Endothelial cell of umbilical vein (primary cell): ENCODE results near the gene SIGLECL1. TPM values are rescaled to one million over a fixed set of nuclear protein-coding genes. Genes with fewer than 3 reads are reported as not detected.

ENCODE experiments used
- BruUV-seq: library from RNA; stranded (reverse); fragments of 400-500 nt; replicated peaks from 2 replicates; lab custom pipeline; 2021; lab: Mats Ljungman, UMichigan
- CTCF ChIA-PET: fragments of 300-600, 350-600 bp; sonication (Branson Sonifier 250); formaldehyde crosslinking; loops from one replicate; lab custom pipeline; 2021; ENCODE audit warnings: antibody characterized with exemption, inconsistent platforms; lab: Charles Lee
- POLR2A ChIA-PET: fragments of 300-600, 350-600 bp; sonication (Branson Sonifier 250); formaldehyde crosslinking; loops from one replicate; lab custom pipeline; 2021; ENCODE audit warnings: antibody characterized with exemption, inconsistent platforms; lab: Charles Lee
- DNase-seq: peaks from one replicate; pipeline ENCODE4 v3.0.0-alpha.2; 2011; ENCODE audit warnings: low read depth, low spot score
- FAIRE-seq: peaks from 2 replicates; lab custom pipeline; 2011; peaks lifted over from hg19 to GRCh38; lab: Jason Lieb, UNC
- H2AFZ ChIP-seq: 2 replicates; pipeline ENCODE4 v1.6.0; 2012; ENCODE audit warnings: low read depth, low read length, control low read depth, inconsistent platforms
- H3K27ac ChIP-seq: 2 replicates; pipeline ENCODE4 v1.5.1; 2011; ENCODE audit warnings: low read depth, mild to moderate bottlenecking, control low read depth, low read length, moderate library complexity; ENCODE audit not compliant: insufficient read depth
- H3K27me3 ChIP-seq, 2 experiments: 2 replicates each; pipeline versions ENCODE4 v1.6.0 to v1.6.1; 2011; ENCODE audit warnings: low read length in 2 of 2, mixed read lengths in 1 of 2; ENCODE audit not compliant: control insufficient read depth in 2 of 2, insufficient read depth in 2 of 2
- H3K36me3 ChIP-seq, 2 experiments: 2 replicates in 1 of 2; 3 replicates in 1 of 2; pipeline ENCODE4 v1.5.1; 2011; ENCODE audit warnings: low read length in 2 of 2, mild to moderate bottlenecking in 1 of 2, moderate library complexity in 1 of 2; ENCODE audit not compliant: control insufficient read depth in 2 of 2, insufficient read depth in 2 of 2; ENCODE audit errors: extremely low read depth in 1 of 2
- H3K4me1 ChIP-seq: 3 replicates; pipeline ENCODE4 v1.5.1; 2011; ENCODE audit warnings: mild to moderate bottlenecking, low read length; ENCODE audit not compliant: control insufficient read depth, insufficient read depth; ENCODE audit errors: extremely low read depth
- H3K4me2 ChIP-seq: 2 replicates; pipeline ENCODE4 v1.6.1; 2011; ENCODE audit warnings: low read length, control low read depth, mixed read lengths; ENCODE audit not compliant: insufficient read depth
- H3K4me3 ChIP-seq, 3 experiments: fragments of 200-600 bp in 1 of 3; sonication (generic), shearing (Covaris generic) in 1 of 3; replicated peaks in 1 of 3; 2 replicates each; pipeline ENCODE4 v1.5.1; 2011 to 2016; ENCODE audit warnings: control low read depth in 3 of 3, low read length in 3 of 3, mild to moderate bottlenecking in 2 of 3, inconsistent platforms in 1 of 3, low read depth in 1 of 3, moderate library complexity in 1 of 3; ENCODE audit not compliant: insufficient read depth in 1 of 3
- H3K79me2 ChIP-seq: 2 replicates; pipeline ENCODE4 v1.6.0; 2012; ENCODE audit warnings: low read length, inconsistent platforms; ENCODE audit not compliant: control insufficient read depth, insufficient read depth
- H3K9ac ChIP-seq: replicated peaks from 2 replicates; pipeline ENCODE3; 2011; ENCODE audit warnings: low read length, control low read depth; ENCODE audit not compliant: insufficient read depth; ENCODE audit errors: extremely low read depth
- H3K9me1 ChIP-seq: replicated peaks from 3 replicates; pipeline ENCODE4 v1.6.0; 2011; ENCODE audit warnings: mild to moderate bottlenecking, low read length; ENCODE audit not compliant: control insufficient read depth, insufficient read depth; ENCODE audit errors: extremely low read depth
- H3K9me3 ChIP-seq: replicated peaks from 2 replicates; pipeline ENCODE4 v1.5.1; 2012; ENCODE audit warnings: low read length, inconsistent platforms; ENCODE audit not compliant: control insufficient read depth, insufficient read depth
- H4K20me1 ChIP-seq: replicated peaks from 2 replicates; pipeline ENCODE3; 2011; ENCODE audit warnings: mild to moderate bottlenecking, low read length; ENCODE audit not compliant: control insufficient read depth, insufficient read depth; ENCODE audit errors: extremely low read depth
- CTCF ChIP-seq, 2 donors: IDR thresholded peaks; 1 replicate in 1 of 2; 2 replicates in 1 of 2; pipeline ENCODE4 v1.5.1; 2011; ENCODE audit warnings: low read length in 2 of 2, mild to moderate bottlenecking in 2 of 2, moderate library complexity in 2 of 2, control low read depth in 1 of 2, inconsistent platforms in 1 of 2, low read depth in 1 of 2; ENCODE audit not compliant: insufficient read depth in 1 of 2; ENCODE audit errors: extremely low read depth in 1 of 2
- EZH2 ChIP-seq: IDR thresholded peaks from 2 replicates; pipeline ENCODE4 v1.6.1; 2012; ENCODE audit warnings: borderline replicate concordance, low read depth, mild to moderate bottlenecking, moderate library complexity, low read length, inconsistent platforms; ENCODE audit not compliant: severe bottlenecking
- FOS ChIP-seq: IDR thresholded peaks from 2 replicates; pipeline ENCODE4 v1.6.1; 2011; ENCODE audit warnings: mild to moderate bottlenecking, low read length, moderate library complexity, borderline replicate concordance; ENCODE audit not compliant: insufficient read depth
- GATA2 ChIP-seq: IDR thresholded peaks from 2 replicates; pipeline ENCODE4 v1.7.0; 2011; ENCODE audit warnings: low read depth, mild to moderate bottlenecking, moderate library complexity, mixed read lengths, low read length; ENCODE audit not compliant: insufficient read length, insufficient read depth
- JUN ChIP-seq: IDR thresholded peaks from 2 replicates; pipeline ENCODE4 v1.6.1; 2011; ENCODE audit warnings: borderline replicate concordance, low read depth; ENCODE audit not compliant: insufficient read length, insufficient read depth
- MAX ChIP-seq: IDR thresholded peaks from 2 replicates; pipeline ENCODE4 v1.6.1; 2011; ENCODE audit not compliant: insufficient read depth, insufficient read length
- MYC ChIP-seq: IDR thresholded peaks from one replicate; pipeline ENCODE4 v1.6.1; 2011; ENCODE audit warnings: mild to moderate bottlenecking, low read depth, low read length
- POLR2A ChIP-seq: IDR thresholded peaks from 2 replicates; pipeline ENCODE4 v1.6.1; 2012; ENCODE audit warnings: low read depth, mild to moderate bottlenecking, control low read depth, low read length
- POLR2AphosphoS5 ChIP-seq: IDR thresholded peaks from 2 replicates; pipeline ENCODE4 v1.6.1; 2012; ENCODE audit warnings: low read depth, mild to moderate bottlenecking, control low read depth, low read length, moderate library complexity; ENCODE audit not compliant: insufficient read depth
- dilution Hi-C: fragments of 300-500 bp; cut with MboI; formaldehyde crosslinking; loops from one replicate; pipeline ENCODE4 v1.15.0; 2019; ENCODE audit warnings: low sequenced_read_pairs; ENCODE audit not compliant: extremely low pct_ligation_motif_present
- intact Hi-C: fragments of 100-400 bp; cut with micrococcal nuclease; formaldehyde crosslinking; loops from one replicate; pipeline ENCODE4 v1.10.0; 2022
- polyA plus RNA-seq, 4 experiments: library from polyadenylated mRNA; depleted of rRNA in 3 of 4; stranded (reverse) in 3 of 4; unstranded in 1 of 4; fragments of >200 nt; gene quantifications; 2 replicates each; pipeline versions ENCODE4 v1.2.1 to v1.2.3, GENCODE V29; 2011 to 2012; ENCODE audit warnings: missing spikeins in 1 of 4
- total RNA-seq: library from RNA; stranded (reverse); gene quantifications from 2 replicates; pipeline ENCODE4 v1.2.3, GENCODE V29; 2021

The SIGLECL1 gene
- total and polyA plus RNA-seq, 2 donors (not counting 3 experiments of a cell fraction or from before 2014, with no cell fraction given), result not detected

- Histone ChIP-seq H3K4me1 (no peaks in the 10 kb centered on the region), H3K4me2 (no peak overlapping the region), H3K9me1 (no peaks in the 10 kb centered on the region), H3K27me3 (no peaks in the 10 kb centered on the region), H3K27ac (no peak overlapping the region), H3K4me3 (no peak overlapping the region), H3K79me2 (no peaks in the 10 kb centered on the region), H2AFZ (no peak overlapping the region), H3K9ac (no peak overlapping the region), H3K36me3 (no peaks in the 10 kb centered on the region), H3K9me3 (no peaks in the 10 kb centered on the region), H4K20me1 (no peaks in the 10 kb centered on the region)
- CTCF ChIA-PET, result no interaction called here
- no peak for DNase-seq
- TF ChIP-seq MAX, result no peak
- TF ChIP-seq FOS, result no peak
- no peak for TF ChIP-seq EZH2
- no peak for TF ChIP-seq POLR2A
- no peak for TF ChIP-seq GATA2
- TF ChIP-seq MYC, result no peak
- TF ChIP-seq CTCF (IDR thresholded peaks at IDR 0.05; ENCODE audit: extremely low read depth in 1 of 2, insufficient read depth in 1 of 2, low read depth in 1 of 2, low read length in 2 of 2), result no peak
- TF ChIP-seq JUN, result no peak
- no peak for TF ChIP-seq POLR2AphosphoS5
- POLR2A ChIA-PET, result no interaction called here
- FAIRE-seq, result no peak
- intact Hi-C loops (no loop called here), dilution Hi-C loops (no loop called here)
- BruUV-seq, result no TSS peak
Observed at GRCh38 chr19:51227966-51228365, 22.9 kb upstream of the SIGLECL1 start.
